Endodermal cell (in vitro differentiated cells): ENCODE results near the gene GLT1D1. TPM values are rescaled to one million over a fixed set of nuclear protein-coding genes. Genes with fewer than 3 reads are reported as not detected.
"Not testable (repeated sequence)": the region's sequence is repeated elsewhere in the genome, so short reads cannot be mapped to it uniquely, and the experiment has no call there.

Source experiments
- DNase-seq: peaks from one replicate; pipeline ENCODE4 v3.0.0-alpha.2; 2017
- H3K27ac ChIP-seq: 2 replicates; pipeline ENCODE4 v1.5.1; 2013; ENCODE audit warnings: mild to moderate bottlenecking, low read depth, low read length, moderate library complexity
- H3K27me3 ChIP-seq: 2 replicates; pipeline ENCODE4 v1.6.1; 2013; ENCODE audit warnings: mild to moderate bottlenecking, low read length, moderate library complexity; ENCODE audit not compliant: insufficient read depth, control insufficient read depth, poor library complexity, severe bottlenecking
- H3K36me3 ChIP-seq: 2 replicates; pipeline ENCODE4 v1.7.0; 2013; ENCODE audit warnings: mild to moderate bottlenecking, low read length, moderate library complexity; ENCODE audit not compliant: control insufficient read depth, insufficient read depth
- H3K4me1 ChIP-seq: one replicate; pipeline ENCODE4 v1.7.0; 2013; ENCODE audit warnings: low read length; ENCODE audit not compliant: control insufficient read depth, insufficient read depth
- H3K4me3 ChIP-seq: 2 replicates; pipeline ENCODE4 v1.5.1; 2013; ENCODE audit warnings: mild to moderate bottlenecking, low read length, moderate library complexity
- H3K9ac ChIP-seq: 2 replicates; pipeline ENCODE4 v1.6.1; 2013; ENCODE audit warnings: mild to moderate bottlenecking, low read length, moderate library complexity; ENCODE audit not compliant: poor library complexity, severe bottlenecking; ENCODE audit errors: extremely low read depth
- H3K9me3 ChIP-seq: 2 replicates; pipeline ENCODE4 v1.6.1; 2013; ENCODE audit warnings: mild to moderate bottlenecking, low read length, moderate library complexity; ENCODE audit not compliant: control insufficient read depth
- H3K27ac Mint-ChIP-seq: 2 replicates; pipeline ENCODE4 v1.8.0; 2020; ENCODE audit warnings: mixed read lengths
- H3K27me3 Mint-ChIP-seq: 2 replicates; pipeline ENCODE4 v1.8.0; 2021; ENCODE audit warnings: mild to moderate bottlenecking, mixed read lengths; ENCODE audit not compliant: insufficient read depth
- H3K36me3 Mint-ChIP-seq: 2 replicates; pipeline ENCODE4 v1.8.0; 2020; ENCODE audit warnings: low read depth, mixed read lengths
- H3K4me1 Mint-ChIP-seq: 2 replicates; pipeline ENCODE4 v1.8.0; 2020; ENCODE audit warnings: mixed read lengths
- H3K4me3 Mint-ChIP-seq: 2 replicates; pipeline ENCODE4 v1.8.0; 2020; ENCODE audit warnings: mild to moderate bottlenecking, moderate library complexity, mixed read lengths
- H3K9me3 Mint-ChIP-seq: 2 replicates; pipeline ENCODE4 v1.8.0; 2020; ENCODE audit warnings: mild to moderate bottlenecking, mixed read lengths
- WGBS, 2 experiments: methylation state at CpG; one replicate each; pipeline versions ENCODE4 v1.1.5 to v1.1.7; 2013; ENCODE audit warnings: missing lambda C conversion rate in 2 of 2, mixed read lengths in 1 of 2; ENCODE audit not compliant: insufficient coverage in 1 of 2, insufficient read length in 1 of 2; 5-methylcytosine and 5-hydroxymethylcytosine counted together
- long read RNA-seq, 4 experiments: library from polyadenylated mRNA in 2 of 4; library from RNA in 1 of 4; library from capped mRNA in 1 of 4; stranded (forward) in 3 of 4; unstranded in 1 of 4; transcript quantifications; one replicate each; pipeline ENCODE4 v2.0.0, GENCODE V29; 2020 to 2021; ENCODE audit warnings: inconsistent platforms in 1 of 4
- polyA plus RNA-seq, 2 experiments: library from polyadenylated mRNA; stranded (reverse); fragments of 50-300 nt; gene quantifications; one replicate each; pipeline ENCODE4 v1.2.3, GENCODE V29; 2013
- total RNA-seq, 2 donors: library from RNA; stranded (reverse); fragmentation: NEBNext Ultra II Directional in 1 of 2; extraction: Animal tissue kit (Norgen Biotek cat#: 25700) in 1 of 2; gene quantifications; 2 replicates in 1 of 2; 3 replicates in 1 of 2; pipeline ENCODE4 v1.2.1, GENCODE V29; 2021
- TF ChIP-seq, protein P1 (sequence below): fragments of 200-600 bp; sonication (generic); conservative IDR thresholded peaks from 2 replicates; pipeline ENCODE4 v1.5.0; 2021; ENCODE audit warnings: antibody characterized with exemption, mild to moderate bottlenecking

Gene GLT1D1
- total RNA-seq, result 10 to 100 TPM; 23.8 to 25.4 TPM
- polyA plus RNA-seq (2013, experiment 1 of 2), result 7.3 TPM
- 7.9 TPM for polyA plus RNA-seq (2013, experiment 2 of 2)
- long read RNA-seq, experiment 1, partial matches to known transcripts, result 2 of 12 reads
- long read RNA-seq, experiment 1, other reads (novel, unspliced or antisense), result 7 of 12 reads
- long read RNA-seq, experiment 2, transcript GLT1D1-204 (12 exons, 2,995 nt), result major isoform, 33 of 94 reads
- long read RNA-seq, experiment 2, transcript GLT1D1-201 (8 exons, 2,725 nt), result minor isoform, 8 of 94 reads
- long read RNA-seq, experiment 2, partial matches to known transcripts, result 7 of 94 reads
- long read RNA-seq, experiment 2, other reads (novel, unspliced or antisense), result 46 of 94 reads
- long read RNA-seq, experiment 3, transcript GLT1D1-204 (12 exons, 2,995 nt), result major isoform, 5 of 21 reads
- long read RNA-seq, experiment 3, partial matches to known transcripts, result 1 of 21 reads
- long read RNA-seq, experiment 3, other reads (novel, unspliced or antisense), result 12 of 21 reads
- long read RNA-seq, experiment 4, partial matches to known transcripts, result 5 of 8 reads
- long read RNA-seq, experiment 4, other reads (novel, unspliced or antisense), result 3 of 8 reads

DNA sequence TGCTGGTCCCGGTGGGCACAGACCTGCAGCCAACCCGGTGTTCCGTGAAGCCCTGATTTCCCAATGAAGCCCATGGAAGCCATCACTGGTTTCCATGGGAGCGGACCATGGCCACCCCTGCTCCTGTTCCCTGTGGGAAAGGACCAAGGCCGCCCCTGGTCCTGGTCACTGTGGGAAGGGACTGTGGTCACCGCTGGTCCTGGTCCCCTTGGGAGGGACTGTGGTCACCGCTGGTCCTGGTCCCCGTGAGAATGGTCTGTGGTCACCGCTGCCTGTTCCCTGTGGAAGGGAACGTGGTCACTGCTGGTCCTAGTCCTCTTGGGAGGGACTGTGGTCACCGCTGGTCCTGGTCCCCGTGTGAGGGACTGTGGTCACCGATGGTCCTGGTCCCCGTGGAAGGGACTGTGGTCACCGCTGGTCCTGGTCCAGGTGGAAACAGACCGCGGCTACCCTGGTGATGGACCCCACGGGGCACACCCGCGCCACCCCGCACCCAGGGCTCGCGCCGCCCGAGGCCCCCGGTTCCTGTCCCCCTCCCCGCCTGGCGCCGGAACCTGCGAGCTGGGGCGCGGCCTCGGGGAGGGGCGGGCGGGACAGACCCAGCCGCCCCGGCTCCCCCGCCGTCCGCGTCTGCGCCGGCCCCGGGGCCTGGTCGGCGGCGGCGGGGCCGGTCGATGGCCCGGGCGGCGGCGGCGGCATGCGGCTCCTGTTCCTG, at the start of gene GLT1D1:
GLT1D1 (plus strand) TSS at position 594 of the 715 bp plus-strand sequence; CDS start at position 698, 104 bp downstream.
- Mint-ChIP-seq H3K27ac (peak within 1 kb of the TSS; percentile 94), H3K27me3 (no peaks in the 10 kb centered on the region)
- H3K27me3 ChIP-seq, result no peaks in the 10 kb centered on the region

DNA sequence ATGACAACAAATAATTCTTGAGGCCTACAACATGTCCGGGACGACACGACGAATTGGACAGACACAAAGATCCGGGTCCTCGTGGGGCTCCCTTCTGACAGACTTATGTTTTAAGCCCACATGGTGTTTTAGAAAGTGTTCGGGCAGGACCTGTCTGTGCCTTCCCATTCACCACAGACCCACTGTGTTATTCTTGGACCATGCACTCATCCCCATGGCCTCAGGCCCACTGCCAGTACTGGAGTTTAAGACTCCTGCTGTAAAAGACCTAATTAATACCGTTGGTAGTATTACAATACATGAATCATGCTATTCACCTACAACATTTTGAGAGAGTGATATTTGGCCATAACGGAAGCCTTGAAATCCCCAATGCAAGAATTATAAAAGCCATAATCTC, 49.5 kb upstream of the GLT1D1 start:
- Histone ChIP-seq H3K4me1 (no peaks in the 10 kb centered on the region), H3K4me3 (no peak overlapping the region), H3K27ac (no peak overlapping the region), H3K36me3 (peaks cover 85% of the 10 kb centered on the region), H3K9me3 (no peaks in the 10 kb centered on the region), H3K27me3 (no peaks in the 10 kb centered on the region), H3K9ac (no peak overlapping the region)
- H3K27ac Mint-ChIP-seq, result no peak overlapping the region
- peaks cover 77% of the 10 kb centered on the region for H3K36me3 Mint-ChIP-seq
- H3K27me3 Mint-ChIP-seq, result no peaks in the 10 kb centered on the region
- H3K4me3 Mint-ChIP-seq, result no peak overlapping the region
- TF ChIP-seq, protein P1, sequence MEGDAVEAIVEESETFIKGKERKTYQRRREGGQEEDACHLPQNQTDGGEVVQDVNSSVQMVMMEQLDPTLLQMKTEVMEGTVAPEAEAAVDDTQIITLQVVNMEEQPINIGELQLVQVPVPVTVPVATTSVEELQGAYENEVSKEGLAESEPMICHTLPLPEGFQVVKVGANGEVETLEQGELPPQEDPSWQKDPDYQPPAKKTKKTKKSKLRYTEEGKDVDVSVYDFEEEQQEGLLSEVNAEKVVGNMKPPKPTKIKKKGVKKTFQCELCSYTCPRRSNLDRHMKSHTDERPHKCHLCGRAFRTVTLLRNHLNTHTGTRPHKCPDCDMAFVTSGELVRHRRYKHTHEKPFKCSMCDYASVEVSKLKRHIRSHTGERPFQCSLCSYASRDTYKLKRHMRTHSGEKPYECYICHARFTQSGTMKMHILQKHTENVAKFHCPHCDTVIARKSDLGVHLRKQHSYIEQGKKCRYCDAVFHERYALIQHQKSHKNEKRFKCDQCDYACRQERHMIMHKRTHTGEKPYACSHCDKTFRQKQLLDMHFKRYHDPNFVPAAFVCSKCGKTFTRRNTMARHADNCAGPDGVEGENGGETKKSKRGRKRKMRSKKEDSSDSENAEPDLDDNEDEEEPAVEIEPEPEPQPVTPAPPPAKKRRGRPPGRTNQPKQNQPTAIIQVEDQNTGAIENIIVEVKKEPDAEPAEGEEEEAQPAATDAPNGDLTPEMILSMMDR, result no peak
- WGBS, 2 experiments, result 96% methylated on average over 8 to 9 of the region's 9 CpGs
- no peaks in the 10 kb centered on the region for H3K9me3 Mint-ChIP-seq
- H3K4me1 Mint-ChIP-seq, result peaks cover 3% of the 10 kb centered on the region
- no peak for DNase-seq

More for the DNA sequence above, at the start of gene GLT1D1:
- WGBS, 2 experiments, result 27 to 86% methylated on average over 8 to 55 of the region's 56 CpGs
- TF ChIP-seq, protein P1, result no peak
- peaks cover 37% of the 10 kb centered on the region for H3K4me1 Mint-ChIP-seq
- H3K36me3 Mint-ChIP-seq, result peaks cover 49% of the 10 kb centered on the region
- peaks cover 26% of the 10 kb centered on the region for H3K36me3 ChIP-seq
- H3K4me3 ChIP-seq, result peak within 1 kb of the TSS; percentile 81
- peaks cover 17% of the 10 kb centered on the region for H3K4me1 ChIP-seq
- peak within 1 kb of the TSS; percentile 12 for H3K27ac ChIP-seq
- peaks cover 6% of the 10 kb centered on the region for H3K9me3 ChIP-seq
- H3K9ac ChIP-seq, result peak within 1 kb of the TSS; percentile 86
- peak within 1 kb of the TSS; percentile 70 for H3K4me3 Mint-ChIP-seq
- DNase-seq, result peak; percentile 70
- H3K9me3 Mint-ChIP-seq, result peaks cover 2% of the 10 kb centered on the region

DNA sequence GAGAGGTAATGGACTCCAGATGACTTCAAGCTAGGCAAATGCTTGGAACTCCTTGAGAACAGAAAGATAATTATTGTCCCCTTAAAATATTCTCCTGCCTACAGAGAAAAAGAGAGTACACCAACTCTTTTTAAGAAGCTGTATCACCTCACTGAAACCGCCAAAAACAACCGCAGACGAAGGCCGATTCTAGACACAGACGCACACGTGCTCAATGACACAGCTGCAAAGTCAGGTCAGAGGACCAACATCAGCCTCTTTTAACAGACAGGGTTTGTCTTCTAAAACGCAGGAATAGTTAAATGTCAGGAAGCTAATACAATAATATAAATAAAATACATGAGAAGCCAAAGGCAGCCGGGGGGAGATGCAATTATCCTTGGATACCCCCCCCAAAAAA, 48.5 kb upstream of the GLT1D1 start:
- Histone ChIP-seq H3K36me3 (peaks cover 85% of the 10 kb centered on the region), H3K27ac (no peak overlapping the region), H3K4me3 (no peak overlapping the region), H3K9ac (no peak overlapping the region), H3K27me3 (no peaks in the 10 kb centered on the region), H3K4me1 (no peaks in the 10 kb centered on the region), H3K9me3 (no peaks in the 10 kb centered on the region)
- no peaks in the 10 kb centered on the region for H3K27me3 Mint-ChIP-seq
- no peaks in the 10 kb centered on the region for H3K4me1 Mint-ChIP-seq
- peaks cover 75% of the 10 kb centered on the region for H3K36me3 Mint-ChIP-seq
- no peak overlapping the region for H3K27ac Mint-ChIP-seq
- TF ChIP-seq, protein P1, result no peak
- no peaks in the 10 kb centered on the region for H3K9me3 Mint-ChIP-seq
- WGBS, 2 experiments, result 93 to 94% methylated on average over 6 to 7 of the region's 8 CpGs
- no peak overlapping the region for H3K4me3 Mint-ChIP-seq
- no peak for DNase-seq

DNA sequence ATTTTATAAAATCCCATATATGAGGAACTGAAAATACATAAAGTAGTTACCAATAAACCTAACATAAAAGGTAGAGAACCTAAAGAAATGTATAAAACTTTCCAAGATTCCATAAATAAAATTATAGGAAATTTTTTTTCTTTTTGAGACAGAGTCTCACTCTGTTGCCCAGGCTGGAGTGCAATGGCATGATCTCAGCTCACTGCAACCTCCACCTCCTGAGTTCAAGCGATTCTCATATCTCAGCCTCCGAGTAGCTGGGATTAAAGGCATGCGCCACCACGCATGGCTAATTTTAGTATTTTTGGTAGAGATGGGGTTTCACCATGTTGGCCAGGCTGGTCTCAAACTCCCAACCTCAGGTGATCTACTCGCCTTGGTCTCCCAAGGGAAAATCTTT, 47.9 kb upstream of the GLT1D1 start:
- H3K4me3 Mint-ChIP-seq, H3K9me3 Mint-ChIP-seq, H3K4me1 Mint-ChIP-seq, H3K9ac ChIP-seq, H3K4me1 ChIP-seq, H3K4me3 ChIP-seq, DNase-seq, H3K27me3 ChIP-seq, H3K27ac Mint-ChIP-seq, H3K27me3 Mint-ChIP-seq, H3K27ac ChIP-seq, H3K9me3 ChIP-seq: not testable (repeated sequence)
- 97 to 100% methylated on average over 1 to 5 of the region's 5 CpGs for WGBS, 2 experiments
- H3K36me3 Mint-ChIP-seq, result peaks cover 69% of the 10 kb centered on the region
- peaks cover 84% of the 10 kb centered on the region for H3K36me3 ChIP-seq
